Measurements from ENCODE around the gene TPPP3. TPM values are rescaled to one million over a fixed set of nuclear protein-coding genes. Genes with fewer than 3 reads are reported as not detected.

The TPPP3 gene
- polyA plus RNA-seq, 4 donors, result 10.3 to 34.8 (median 22.2) TPM

- H3K27ac ChIP-seq (ENCODE audit: low read depth in 1 of 3, low read length in 2 of 3), result no peak overlapping the region
- no peak overlapping the region for H3K4me3 ChIP-seq (ENCODE audit: low read depth in 1 of 3, low read length in 3 of 3)
- H3K27me3 ChIP-seq (ENCODE audit: control insufficient read depth in 3 of 3, insufficient read depth in 3 of 3, low read length in 3 of 3), result no peaks in the 10 kb centered on the region
- 59 to 61% (median 60%) methylated on average over 6 of the region's 6 CpGs for WGBS, 3 donors
- H3K36me3 ChIP-seq (ENCODE audit: control insufficient read depth in 3 of 3, insufficient read depth in 2 of 3, low read depth in 1 of 3, low read length in 3 of 3), result peaks cover 0 to 4% (median 0%) of the 10 kb centered on the region in 3 donors
- DNase-seq, result no peak
- peaks cover 0 to 9% (median 0%) of the 10 kb centered on the region in 3 donors for H3K4me1 ChIP-seq (ENCODE audit: control insufficient read depth in 3 of 3, insufficient read depth in 2 of 3, low read depth in 1 of 3, low read length in 2 of 3)
- FAIRE-seq, result no peak
- no peaks in the 10 kb centered on the region for H3K9me3 ChIP-seq (ENCODE audit: control insufficient read depth in 2 of 2, insufficient read depth in 1 of 2, low read depth in 1 of 2, low read length in 1 of 2)
Measured at GRCh38 chr16:67413978-67414911, 20.9 kb upstream of the TPPP3 start.

GRCh38 chr16:67412294-67412693 is 19.0 kb upstream of the TPPP3 start:
- 47 to 60% (median 56%) methylated on average over 2 of the region's 2 CpGs for WGBS, 3 donors

GRCh38 chr16:67411339-67411738 is 18.0 kb upstream of the TPPP3 start:
- H3K4me3 ChIP-seq (ENCODE audit: low read depth in 1 of 3, low read length in 3 of 3), result no peak overlapping the region
- WGBS, 3 donors, result 63 to 82% (median 72%) methylated on average over 3 of the region's 3 CpGs
- H3K27ac ChIP-seq (ENCODE audit: low read depth in 1 of 3, low read length in 2 of 3), result no peak overlapping the region
- no peaks in the 10 kb centered on the region for H3K27me3 ChIP-seq (ENCODE audit: control insufficient read depth in 3 of 3, insufficient read depth in 3 of 3, low read length in 3 of 3)
- DNase-seq, result no peak
- no peak for FAIRE-seq
- H3K36me3 ChIP-seq (ENCODE audit: control insufficient read depth in 3 of 3, insufficient read depth in 2 of 3, low read depth in 1 of 3, low read length in 3 of 3), result peaks cover 0 to 4% (median 0%) of the 10 kb centered on the region in 3 donors
- no peaks in the 10 kb centered on the region for H3K9me3 ChIP-seq (ENCODE audit: control insufficient read depth in 2 of 2, insufficient read depth in 1 of 2, low read depth in 1 of 2, low read length in 1 of 2)
- H3K4me1 ChIP-seq (ENCODE audit: control insufficient read depth in 3 of 3, insufficient read depth in 2 of 3, low read depth in 1 of 3, low read length in 2 of 3), result peaks cover 0 to 6% (median 0%) of the 10 kb centered on the region in 3 donors

More at GRCh38 chr16:67412294-67412693, 19.0 kb upstream of the TPPP3 start:
- H3K4me3 ChIP-seq (ENCODE audit: low read depth in 1 of 3, low read length in 3 of 3), result no peak overlapping the region
- no peaks in the 10 kb centered on the region for H3K9me3 ChIP-seq (ENCODE audit: control insufficient read depth in 2 of 2, insufficient read depth in 1 of 2, low read depth in 1 of 2, low read length in 1 of 2)
- FAIRE-seq (no peak), DNase-seq (no peak)
- no peaks in the 10 kb centered on the region for H3K27me3 ChIP-seq (ENCODE audit: control insufficient read depth in 3 of 3, insufficient read depth in 3 of 3, low read length in 3 of 3)
- H3K36me3 ChIP-seq (ENCODE audit: control insufficient read depth in 3 of 3, insufficient read depth in 2 of 3, low read depth in 1 of 3, low read length in 3 of 3), result peaks cover 0 to 4% (median 0%) of the 10 kb centered on the region in 3 donors
- H3K27ac ChIP-seq (ENCODE audit: low read depth in 1 of 3, low read length in 2 of 3), result no peak overlapping the region
- peaks cover 0 to 9% (median 0%) of the 10 kb centered on the region in 3 donors for H3K4me1 ChIP-seq (ENCODE audit: control insufficient read depth in 3 of 3, insufficient read depth in 2 of 3, low read depth in 1 of 3, low read length in 2 of 3)

GRCh38 chr16:67409631-67410030 is 16.3 kb upstream of the TPPP3 start:
- no peak for FAIRE-seq

GRCh38 chr16:67407788-67408452 is 14.6 kb upstream of the TPPP3 start:
- Histone ChIP-seq H3K4me3 (ENCODE audit: low read depth in 1 of 3, low read length in 3 of 3) (no peak overlapping the region), H3K27ac (ENCODE audit: low read depth in 1 of 3, low read length in 2 of 3) (no peak overlapping the region), H3K4me1 (ENCODE audit: control insufficient read depth in 3 of 3, insufficient read depth in 2 of 3, low read depth in 1 of 3, low read length in 2 of 3) (peaks cover 0 to 14% (median 3%) of the 10 kb centered on the region in 3 donors), H3K36me3 (ENCODE audit: control insufficient read depth in 3 of 3, insufficient read depth in 2 of 3, low read depth in 1 of 3, low read length in 3 of 3) (peaks cover 0 to 12% (median 0%) of the 10 kb centered on the region in 3 donors), H3K9me3 (ENCODE audit: control insufficient read depth in 2 of 2, insufficient read depth in 1 of 2, low read depth in 1 of 2, low read length in 1 of 2) (no peaks in the 10 kb centered on the region), H3K27me3 (ENCODE audit: control insufficient read depth in 3 of 3, insufficient read depth in 3 of 3, low read length in 3 of 3) (no peaks in the 10 kb centered on the region)
- FAIRE-seq, result no peak
- no peak for DNase-seq
- 73 to 82% (median 80%) methylated on average over 6 of the region's 6 CpGs for WGBS, 3 donors

More at GRCh38 chr16:67409631-67410030, 16.3 kb upstream of the TPPP3 start:
- peaks cover 0 to 4% (median 0%) of the 10 kb centered on the region in 3 donors for H3K4me1 ChIP-seq (ENCODE audit: control insufficient read depth in 3 of 3, insufficient read depth in 2 of 3, low read depth in 1 of 3, low read length in 2 of 3)
- no peak for DNase-seq
- peaks cover 0 to 7% (median 0%) of the 10 kb centered on the region in 3 donors for H3K36me3 ChIP-seq (ENCODE audit: control insufficient read depth in 3 of 3, insufficient read depth in 2 of 3, low read depth in 1 of 3, low read length in 3 of 3)
- H3K27ac ChIP-seq (ENCODE audit: low read depth in 1 of 3, low read length in 2 of 3), result no peak overlapping the region
- H3K27me3 ChIP-seq (ENCODE audit: control insufficient read depth in 3 of 3, insufficient read depth in 3 of 3, low read length in 3 of 3), result no peaks in the 10 kb centered on the region
- WGBS, 3 donors, result 86 to 89% (median 88%) methylated on average over 9 of the region's 9 CpGs
- no peak overlapping the region for H3K4me3 ChIP-seq (ENCODE audit: low read depth in 1 of 3, low read length in 3 of 3)
- no peaks in the 10 kb centered on the region for H3K9me3 ChIP-seq (ENCODE audit: control insufficient read depth in 2 of 2, insufficient read depth in 1 of 2, low read depth in 1 of 2, low read length in 1 of 2)

GRCh38 chr16:67407176-67407787 is 14.0 kb upstream of the TPPP3 start:
- Histone ChIP-seq H3K4me3 (ENCODE audit: low read depth in 1 of 3, low read length in 3 of 3) (no peak overlapping the region), H3K27ac (ENCODE audit: low read depth in 1 of 3, low read length in 2 of 3) (no peak overlapping the region), H3K36me3 (ENCODE audit: control insufficient read depth in 3 of 3, insufficient read depth in 2 of 3, low read depth in 1 of 3, low read length in 3 of 3) (peaks cover 0 to 12% (median 0%) of the 10 kb centered on the region in 3 donors), H3K4me1 (ENCODE audit: control insufficient read depth in 3 of 3, insufficient read depth in 2 of 3, low read depth in 1 of 3, low read length in 2 of 3) (peaks cover 0 to 14% (median 3%) of the 10 kb centered on the region in 3 donors), H3K27me3 (ENCODE audit: control insufficient read depth in 3 of 3, insufficient read depth in 3 of 3, low read length in 3 of 3) (no peaks in the 10 kb centered on the region), H3K9me3 (ENCODE audit: control insufficient read depth in 2 of 2, insufficient read depth in 1 of 2, low read depth in 1 of 2, low read length in 1 of 2) (no peaks in the 10 kb centered on the region)
- DNase-seq (no peak), FAIRE-seq (no peak)
- WGBS, 3 donors, result 87 to 96% (median 89%) methylated on average over 7 of the region's 7 CpGs

- Histone ChIP-seq H3K4me3 (ENCODE audit: low read depth in 1 of 3, low read length in 3 of 3) (no peak overlapping the region), H3K27ac (ENCODE audit: low read depth in 1 of 3, low read length in 2 of 3) (no peak overlapping the region), H3K9me3 (ENCODE audit: control insufficient read depth in 2 of 2, insufficient read depth in 1 of 2, low read depth in 1 of 2, low read length in 1 of 2) (no peaks in the 10 kb centered on the region), H3K36me3 (ENCODE audit: control insufficient read depth in 3 of 3, insufficient read depth in 2 of 3, low read depth in 1 of 3, low read length in 3 of 3) (peaks cover 0 to 15% (median 0%) of the 10 kb centered on the region in 3 donors), H3K4me1 (ENCODE audit: control insufficient read depth in 3 of 3, insufficient read depth in 2 of 3, low read depth in 1 of 3, low read length in 2 of 3) (peaks cover 0 to 14% (median 3%) of the 10 kb centered on the region in 3 donors), H3K27me3 (ENCODE audit: control insufficient read depth in 3 of 3, insufficient read depth in 3 of 3, low read length in 3 of 3) (no peaks in the 10 kb centered on the region)
- FAIRE-seq, result no peak
- DNase-seq, result no peak
- 73 to 92% (median 76%) methylated on average over 18 of the region's 18 CpGs for WGBS, 3 donors
Measured at GRCh38 chr16:67406111-67406971, 13.0 kb upstream of the TPPP3 start.

Data from small intestine (tissue), 7 donors.